Measurements from ENCODE around the gene SLC9A9. TPM values are rescaled to one million over a fixed set of nuclear protein-coding genes. Genes with fewer than 3 reads are reported as not detected.

Gene SLC9A9
- total RNA-seq, 6 experiments from 2014 or later, result 0.10 to 0.55 (median 0.33) TPM; not detected in 2

DNA sequence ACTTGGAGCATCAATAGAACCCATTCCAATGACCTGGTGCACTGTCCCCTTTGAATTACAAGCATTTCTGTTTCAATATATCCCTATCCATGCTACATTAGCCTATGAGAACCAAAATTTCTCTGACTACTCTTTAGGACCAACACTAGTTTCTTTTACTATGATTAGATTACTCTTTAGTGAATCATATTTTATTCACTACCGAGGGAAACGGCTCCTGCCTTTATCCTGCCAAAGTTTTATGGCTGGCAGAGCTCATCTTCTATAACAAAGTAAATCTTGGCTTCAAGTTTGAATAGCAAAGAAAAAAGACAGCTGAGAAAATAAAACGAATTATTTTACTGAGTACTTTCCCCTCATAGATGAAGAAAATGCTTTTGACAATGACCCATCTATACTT is 120.9 kb downstream of the SLC9A9 start:
- Mint-ChIP-seq H3K4me3 (no peak overlapping the region), H3K27ac (no peak overlapping the region), H3K36me3 (ENCODE audit: low read depth) (peaks cover 7% of the 10 kb centered on the region; the same call in 1 of the 2 replicates), H3K27me3 (ENCODE audit: insufficient read depth) (peaks cover 3% of the 10 kb centered on the region; the same call in 1 of the 2 replicates), H3K9me3 (peaks cover 37% of the 10 kb centered on the region), H3K4me1 (ENCODE audit: low read depth) (no peaks in the 10 kb centered on the region)
- DNase-seq, result no peak
- TF ChIP-seq, protein P1, sequence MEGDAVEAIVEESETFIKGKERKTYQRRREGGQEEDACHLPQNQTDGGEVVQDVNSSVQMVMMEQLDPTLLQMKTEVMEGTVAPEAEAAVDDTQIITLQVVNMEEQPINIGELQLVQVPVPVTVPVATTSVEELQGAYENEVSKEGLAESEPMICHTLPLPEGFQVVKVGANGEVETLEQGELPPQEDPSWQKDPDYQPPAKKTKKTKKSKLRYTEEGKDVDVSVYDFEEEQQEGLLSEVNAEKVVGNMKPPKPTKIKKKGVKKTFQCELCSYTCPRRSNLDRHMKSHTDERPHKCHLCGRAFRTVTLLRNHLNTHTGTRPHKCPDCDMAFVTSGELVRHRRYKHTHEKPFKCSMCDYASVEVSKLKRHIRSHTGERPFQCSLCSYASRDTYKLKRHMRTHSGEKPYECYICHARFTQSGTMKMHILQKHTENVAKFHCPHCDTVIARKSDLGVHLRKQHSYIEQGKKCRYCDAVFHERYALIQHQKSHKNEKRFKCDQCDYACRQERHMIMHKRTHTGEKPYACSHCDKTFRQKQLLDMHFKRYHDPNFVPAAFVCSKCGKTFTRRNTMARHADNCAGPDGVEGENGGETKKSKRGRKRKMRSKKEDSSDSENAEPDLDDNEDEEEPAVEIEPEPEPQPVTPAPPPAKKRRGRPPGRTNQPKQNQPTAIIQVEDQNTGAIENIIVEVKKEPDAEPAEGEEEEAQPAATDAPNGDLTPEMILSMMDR (IDR thresholded peaks at IDR 0.05), result no peak

DNA sequence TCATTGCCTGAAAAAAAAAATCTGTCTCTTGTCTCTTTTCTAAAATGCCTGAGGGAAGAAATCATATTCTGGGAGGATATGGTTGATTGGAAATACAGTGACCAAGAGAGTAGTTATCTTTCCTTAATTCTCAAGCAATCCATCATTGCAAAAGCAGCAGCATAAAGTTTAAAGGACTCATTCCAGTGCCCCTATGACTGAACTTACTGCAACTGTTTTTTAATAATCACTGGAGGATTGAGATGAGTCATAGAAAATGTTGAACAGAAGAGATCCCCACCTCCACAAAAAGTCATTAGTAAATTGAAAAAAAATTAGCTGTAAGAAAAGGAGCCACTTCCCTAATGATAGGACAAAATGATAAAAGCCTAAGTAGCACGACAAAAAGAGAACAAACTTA is 121.5 kb downstream of the SLC9A9 start:
- no peak overlapping the region for H3K4me3 Mint-ChIP-seq
- no peak for DNase-seq
- H3K27me3 Mint-ChIP-seq (ENCODE audit: insufficient read depth), result peaks cover 3% of the 10 kb centered on the region; the same call in 1 of the 2 replicates
- H3K9me3 Mint-ChIP-seq, result peaks cover 38% of the 10 kb centered on the region
- H3K27ac Mint-ChIP-seq, result no peak overlapping the region
- no peaks in the 10 kb centered on the region for H3K4me1 Mint-ChIP-seq (ENCODE audit: low read depth)
- TF ChIP-seq, protein P1 (IDR thresholded peaks at IDR 0.05), result no peak
- H3K36me3 Mint-ChIP-seq (ENCODE audit: low read depth), result peaks cover 7% of the 10 kb centered on the region; the same call in 1 of the 2 replicates

DNA sequence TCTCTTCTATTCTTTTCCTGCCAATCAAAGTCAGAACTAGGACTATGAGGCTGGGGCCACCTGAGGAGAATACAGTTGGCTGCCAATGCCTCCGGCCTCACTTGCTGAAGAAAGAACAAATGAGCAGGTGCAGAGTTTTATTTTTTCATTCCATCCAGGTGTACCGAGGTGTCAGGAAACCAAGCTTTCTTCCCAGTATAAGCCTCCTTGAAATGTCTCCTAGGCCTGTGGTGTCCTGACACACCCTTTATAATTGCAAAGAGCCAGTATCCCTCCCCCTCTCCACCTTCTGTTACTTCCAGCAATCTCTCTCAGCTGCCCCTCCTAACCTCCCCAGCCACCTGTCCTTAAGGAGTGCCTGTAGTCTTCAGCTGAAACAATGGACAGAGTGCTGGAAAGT is 127.9 kb downstream of the SLC9A9 start:
- H3K36me3 Mint-ChIP-seq (ENCODE audit: low read depth), result peaks cover 7% of the 10 kb centered on the region; the same call in 1 of the 2 replicates
- H3K9me3 Mint-ChIP-seq, result peaks cover 40% of the 10 kb centered on the region

DNA sequence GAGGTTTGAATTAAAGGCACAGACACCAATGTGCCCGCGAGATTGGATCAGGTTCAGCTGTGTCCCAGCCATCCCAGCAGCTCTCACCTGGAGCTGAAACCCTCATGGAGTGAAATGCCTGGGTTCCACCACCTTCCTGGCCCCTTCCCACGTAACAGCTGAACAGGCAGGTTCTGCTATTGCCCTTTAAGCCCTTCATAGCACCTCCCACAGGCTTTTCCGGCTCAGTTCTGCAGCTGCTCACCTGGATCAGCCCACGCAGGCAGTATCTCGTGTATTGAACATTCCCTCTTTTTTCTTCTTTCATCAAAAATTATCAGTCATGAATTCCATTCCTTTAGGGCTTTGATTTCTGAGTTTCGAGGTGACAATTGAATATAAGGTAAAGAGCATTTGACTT is 129.8 kb downstream of the SLC9A9 start:
- TF ChIP-seq, protein P1 (IDR thresholded peaks at IDR 0.05), result no peak
- Mint-ChIP-seq H3K4me1 (ENCODE audit: low read depth) (no peaks in the 10 kb centered on the region), H3K27me3 (ENCODE audit: insufficient read depth) (no peaks in the 10 kb centered on the region; the same call in 1 of the 2 replicates), H3K36me3 (ENCODE audit: low read depth) (peaks cover 7% of the 10 kb centered on the region; the same call in 1 of the 2 replicates), H3K4me3 (no peak overlapping the region), H3K27ac (no peak overlapping the region), H3K9me3 (peaks cover 53% of the 10 kb centered on the region)
- DNase-seq, result no peak

More for the DNA sequence above, 127.9 kb downstream of the SLC9A9 start:
- DNase-seq, result no peak
- H3K27me3 Mint-ChIP-seq (ENCODE audit: insufficient read depth), result no peaks in the 10 kb centered on the region; the same call in 1 of the 2 replicates
- no peaks in the 10 kb centered on the region for H3K4me1 Mint-ChIP-seq (ENCODE audit: low read depth)
- TF ChIP-seq, protein P1 (IDR thresholded peaks at IDR 0.05), result no peak
- H3K4me3 Mint-ChIP-seq, result no peak overlapping the region
- H3K27ac Mint-ChIP-seq, result no peak overlapping the region

DNA sequence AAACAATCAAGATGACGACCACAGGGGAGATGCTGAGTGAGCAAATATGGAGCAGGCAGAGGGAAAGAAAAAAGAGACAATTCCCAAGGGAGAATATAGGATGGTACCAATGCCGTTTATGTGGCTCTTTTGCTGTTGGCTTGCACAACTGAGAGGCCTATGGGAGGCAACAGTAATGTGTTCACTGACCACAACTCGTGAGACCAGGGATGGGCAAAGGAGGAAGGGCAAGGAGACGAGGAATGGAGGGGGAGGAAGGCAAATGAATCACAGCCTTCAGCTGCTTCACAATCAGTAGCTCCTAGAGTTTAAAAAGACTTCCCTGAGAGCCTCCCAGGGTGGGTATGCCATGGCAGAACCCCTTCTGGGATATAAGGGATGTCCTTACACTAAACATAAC is 131.5 kb downstream of the SLC9A9 start:
- Mint-ChIP-seq H3K4me1 (ENCODE audit: low read depth) (no peaks in the 10 kb centered on the region), H3K36me3 (ENCODE audit: low read depth) (no peaks in the 10 kb centered on the region), H3K9me3 (peaks cover 44% of the 10 kb centered on the region), H3K4me3 (no peak overlapping the region), H3K27me3 (ENCODE audit: insufficient read depth) (peaks cover 2% of the 10 kb centered on the region; the same call in 1 of the 2 replicates), H3K27ac (no peak overlapping the region)
- no peak for DNase-seq
- TF ChIP-seq, protein P1 (IDR thresholded peaks at IDR 0.05), result no peak
